Esophagus muscularis mucosa (tissue), 4 donors: ENCODE measurements around the gene MACROD2.

Experiments used
- CTCF ChIP-seq, 3 experiments: fragments of 200-600 bp in 2 of 3; fragments of 450-650 bp in 1 of 3; sonication (generic) in 2 of 3; IDR thresholded peaks; one replicate each; pipeline ENCODE4 v1.5.1; 2017 to 2019; ENCODE audit warnings: antibody characterized with exemption in 3 of 3, mild to moderate bottlenecking in 2 of 3, moderate library complexity in 1 of 3
- EP300 ChIP-seq: sonication (generic); formaldehyde crosslinking; IDR thresholded peaks from one replicate; pipeline ENCODE4 v1.6.1; 2017; ENCODE audit warnings: antibody characterized with exemption
- POLR2A ChIP-seq: fragments of 450-650 bp; IDR thresholded peaks from one replicate; pipeline ENCODE4 v1.6.1; 2017; ENCODE audit warnings: antibody characterized with exemption, moderate library complexity, mild to moderate bottlenecking, low read depth
- POLR2AphosphoS5 ChIP-seq, 2 donors: sonication (generic); formaldehyde crosslinking; IDR thresholded peaks; one replicate each; pipeline ENCODE4 v1.6.1; 2017; ENCODE audit warnings: antibody characterized with exemption in 2 of 2

DNA sequence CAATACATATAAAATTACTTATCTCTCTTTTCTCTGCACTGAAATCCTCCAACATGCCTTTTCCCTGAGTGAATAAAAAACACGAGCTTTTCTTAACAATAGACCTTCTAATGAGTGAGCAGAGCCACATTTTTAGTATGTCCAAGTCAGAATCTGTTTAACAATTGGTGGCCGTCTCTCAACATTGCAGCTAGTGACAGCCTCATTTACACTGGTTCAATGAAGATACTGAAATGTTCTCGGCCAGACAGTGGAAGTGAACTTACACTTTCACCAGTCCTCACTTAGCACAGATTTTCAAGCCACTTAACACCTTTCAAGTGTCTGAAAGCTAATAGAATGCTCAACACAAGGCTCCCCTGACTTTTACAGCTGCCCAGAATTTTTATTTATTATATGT, 1810.8 kb downstream of the MACROD2 start:
- TF ChIP-seq CTCF (IDR thresholded peaks at IDR 0.05) (no peak), POLR2A (no peak), EP300 (no peak), POLR2AphosphoS5 (IDR thresholded peaks at IDR 0.05) (no peak)
